HepG2 (cell line): ENCODE data around the gene HOXA1. TPM values are rescaled to one million over a fixed set of nuclear protein-coding genes. Genes with fewer than 3 reads are reported as not detected.

Experiments used
- BRD4 ChIP-seq: sonication (generic); formaldehyde crosslinking; IDR thresholded peaks from 2 replicates; pipeline ENCODE4 v1.4.0; 2020; ENCODE audit warnings: missing genetic modification reagents
- DMAP1 ChIP-seq: IDR thresholded peaks from 2 replicates; pipeline ENCODE4 v1.6.1; 2016
- DR1 ChIP-seq: sonication (generic); formaldehyde crosslinking; IDR thresholded peaks from 2 replicates; pipeline ENCODE4 v1.8.0; 2021; ENCODE audit warnings: mild to moderate bottlenecking, missing genetic modification reagents, inconsistent platforms
- EHMT2 ChIP-seq: fragments of 200-600 bp; sonication (generic); IDR thresholded peaks from 2 replicates; pipeline ENCODE4 v1.7.0; 2017; ENCODE audit warnings: antibody characterized with exemption, low read depth, low read length, borderline replicate concordance
- ELF4 ChIP-seq: sonication (generic); formaldehyde crosslinking; IDR thresholded peaks from 2 replicates; pipeline ENCODE4 v1.5.0; 2020; ENCODE audit warnings: missing genetic modification reagents, mild to moderate bottlenecking, moderate library complexity, borderline replicate concordance
- FLYWCH1 ChIP-seq: sonication (generic); formaldehyde crosslinking; IDR thresholded peaks from 2 replicates; pipeline ENCODE4 v1.8.1; 2023; ENCODE audit warnings: mild to moderate bottlenecking, missing genetic modification reagents
- FOXP1 ChIP-seq, 2 experiments: fragments of 450-650 bp in 1 of 2; IDR thresholded peaks; 2 replicates each; pipeline ENCODE4 v1.6.1; 2017 to 2018; ENCODE audit warnings: antibody characterized with exemption in 1 of 2
- JUNB ChIP-seq: sonication (generic); formaldehyde crosslinking; IDR thresholded peaks from 2 replicates; pipeline ENCODE4 v1.8.0; 2022; ENCODE audit warnings: missing genetic modification reagents, mild to moderate bottlenecking, borderline replicate concordance
- KDM6A ChIP-seq: IDR thresholded peaks from 2 replicates; pipeline ENCODE4 v1.6.1; 2016; ENCODE audit warnings: low read depth
- MEF2D ChIP-seq: sonication (generic); formaldehyde crosslinking; IDR thresholded peaks from 2 replicates; pipeline ENCODE4 v1.5.1; 2020; ENCODE audit warnings: mild to moderate bottlenecking, missing genetic modification reagents
- MTF2 ChIP-seq: sonication (generic); formaldehyde crosslinking; IDR thresholded peaks from 2 replicates; pipeline ENCODE4 v1.5.0; 2020; ENCODE audit warnings: missing genetic modification reagents, borderline replicate concordance
- MYC ChIP-seq: sonication (generic); formaldehyde crosslinking; IDR thresholded peaks from 2 replicates; pipeline ENCODE4 v1.9.0; 2021; ENCODE audit warnings: missing genetic modification reagents, borderline replicate concordance
- NCOA2 ChIP-seq: sonication (generic); formaldehyde crosslinking; IDR thresholded peaks from 2 replicates; pipeline ENCODE4 v1.8.0; 2022; ENCODE audit warnings: inconsistent platforms
- NR2F1 ChIP-seq, 2 experiments: fragments of 450-650 bp in 1 of 2; formaldehyde crosslinking in 1 of 2; IDR thresholded peaks; 2 replicates each; pipeline versions ENCODE4 v1.5.0 to v1.6.1; 2016 to 2020; ENCODE audit warnings: mild to moderate bottlenecking in 1 of 2, missing compliant biosample characterization in 1 of 2, missing genetic modification reagents in 1 of 2, moderate library complexity in 1 of 2
- POLR2A ChIP-seq, 2 experiments: IDR thresholded peaks; 2 replicates each; pipeline ENCODE4 v1.6.1; 2011; ENCODE audit warnings: low read depth in 2 of 2, low read length in 2 of 2, mild to moderate bottlenecking in 1 of 2, moderate library complexity in 1 of 2; ENCODE audit not compliant: insufficient read depth in 1 of 2
- RXRA ChIP-seq: sonication (generic); formaldehyde crosslinking; IDR thresholded peaks from 2 replicates; pipeline ENCODE4 v1.5.1; 2020; ENCODE audit warnings: missing genetic modification reagents
- SOX5 ChIP-seq: IDR thresholded peaks from 2 replicates; pipeline ENCODE4 v1.6.1; 2016; ENCODE audit warnings: borderline replicate concordance
- TBL1XR1 ChIP-seq: fragments of 150-350 bp; IDR thresholded peaks from 2 replicates; pipeline ENCODE4 v1.6.1; 2014; ENCODE audit warnings: borderline replicate concordance, low read length; ENCODE audit not compliant: partially characterized antibody
- ZNF180 ChIP-seq: sonication (generic); formaldehyde crosslinking; IDR thresholded peaks from 2 replicates; pipeline ENCODE4 v1.4.0; 2020; ENCODE audit warnings: low read depth, missing genetic modification reagents, borderline replicate concordance
- ZNF333 ChIP-seq: sonication (generic); formaldehyde crosslinking; IDR thresholded peaks from 2 replicates; pipeline ENCODE4 v1.4.0; 2020; ENCODE audit warnings: mild to moderate bottlenecking, missing genetic modification reagents, borderline replicate concordance
- ZNF501 ChIP-seq: sonication (generic); formaldehyde crosslinking; IDR thresholded peaks from 2 replicates; pipeline ENCODE4 v1.5.1; 2020; ENCODE audit warnings: mild to moderate bottlenecking, moderate library complexity, missing genetic modification reagents
- ZNF546 ChIP-seq: sonication (generic); formaldehyde crosslinking; conservative IDR thresholded peaks from 2 replicates; pipeline ENCODE4 v1.8.1; 2023; ENCODE audit warnings: mild to moderate bottlenecking, missing genetic modification reagents
- ZNF567 ChIP-seq: sonication (generic); formaldehyde crosslinking; IDR thresholded peaks from 2 replicates; pipeline ENCODE4 v1.8.1; 2023; ENCODE audit warnings: mild to moderate bottlenecking, missing genetic modification reagents, borderline replicate concordance
- ZNF737 ChIP-seq: sonication (generic); formaldehyde crosslinking; IDR thresholded peaks from 2 replicates; pipeline ENCODE4 v1.5.0; 2020; ENCODE audit warnings: missing genetic modification reagents, mild to moderate bottlenecking, borderline replicate concordance
- ZSCAN9 ChIP-seq: IDR thresholded peaks from 2 replicates; pipeline ENCODE4 v1.6.1; 2016; ENCODE audit warnings: borderline replicate concordance
- polyA plus RNA-seq, 8 experiments: library from polyadenylated mRNA; depleted of rRNA in 3 of 8; stranded (reverse) in 7 of 8; unstranded in 1 of 8; fragments of >200 nt; fragmentation: Illumina TruSeq in 4 of 8; extraction: Trizol in 4 of 8; gene quantifications; 2 replicates each; pipeline versions ENCODE4 v1.2.1 to v1.2.3, GENCODE V29; 2011 to 2016; ENCODE audit warnings: low read depth in 4 of 8, missing spikeins in 1 of 8, mixed read lengths in 1 of 8; ENCODE audit not compliant: insufficient read depth in 1 of 8
- total RNA-seq, 5 experiments: library from RNA; depleted of rRNA; stranded (reverse); fragments of >200 nt; fragmentation: Illumina TruSeq; extraction: Trizol; gene quantifications; 2 replicates each; pipeline ENCODE4 v1.2.3, GENCODE V29; 2016; ENCODE audit warnings: low read depth in 1 of 5
- TF ChIP-seq, protein P1 (sequence below): sonication (generic); formaldehyde crosslinking; IDR thresholded peaks from 2 replicates; pipeline ENCODE4 v1.8.1; 2022; ENCODE audit warnings: mild to moderate bottlenecking, missing genetic modification reagents
- TF ChIP-seq, protein P2 (sequence below): sonication (generic); formaldehyde crosslinking; IDR thresholded peaks from 2 replicates; pipeline ENCODE4 v1.5.0; 2020; ENCODE audit warnings: mild to moderate bottlenecking, missing genetic modification reagents, borderline replicate concordance
- TF ChIP-seq, protein P3 (sequence below): IDR thresholded peaks from 2 replicates; pipeline ENCODE4 v1.6.1; 2016; ENCODE audit warnings: low read depth, borderline replicate concordance

HOXA1 gene
- total and polyA plus RNA-seq, 2 of the 13 experiments (the other 11 are each of a cell fraction or from before 2014, with no cell fraction given), result 0.18 to 0.20 TPM

DNA sequence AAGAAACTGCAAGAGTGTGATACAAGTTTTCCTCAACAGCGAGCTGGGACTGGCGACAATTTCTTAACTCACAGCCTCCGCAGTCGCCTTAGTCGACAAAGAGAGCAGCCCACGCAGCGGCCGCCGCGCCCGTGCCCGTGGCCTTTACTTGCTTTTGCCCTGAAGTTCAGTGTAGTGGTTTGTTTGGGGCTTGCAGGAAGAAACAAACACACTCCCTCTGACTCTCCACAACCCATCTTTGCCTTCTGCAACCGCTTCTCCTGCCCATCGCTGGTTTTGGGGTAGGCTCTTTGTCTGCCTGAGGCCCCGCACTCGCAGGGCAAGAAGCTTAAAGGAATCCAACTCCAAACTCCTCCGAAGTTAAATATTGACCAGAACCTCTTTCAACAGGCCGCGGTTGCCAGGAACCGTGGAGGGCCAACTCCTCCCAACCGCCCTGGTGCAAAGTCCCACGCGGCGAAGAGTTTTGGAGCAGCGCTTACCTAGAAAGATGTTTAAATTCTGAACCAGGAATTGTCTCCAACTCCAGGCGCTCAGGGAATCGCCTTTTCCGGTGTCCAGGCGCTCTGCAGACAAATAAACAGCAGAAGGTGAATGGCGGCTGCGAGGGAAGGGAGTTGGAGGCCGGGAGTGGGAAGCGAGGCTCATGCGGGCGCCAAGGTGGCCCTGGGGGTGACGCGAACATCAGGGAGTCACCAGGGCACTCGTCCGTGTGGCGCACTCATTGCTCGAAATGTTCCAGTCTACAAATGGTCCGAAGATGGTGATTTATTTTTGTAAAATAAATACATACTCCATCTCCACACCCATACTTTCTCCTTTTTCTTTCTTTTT is 26.5 kb upstream of the HOXA1 start (continued):
- TF ChIP-seq MTF2 (CRISPR knock-in tag) (0 out of 2 replicates have a peak, but pooled peaks have one; percentile 29), ZNF567 (CRISPR knock-in tag) (no peak), TBL1XR1 (no peak), NCOA2 (CRISPR knock-in tag) (peak; percentile 80; the same call in 1 of the 2 replicates), FOXP1 (IDR thresholded peaks at IDR 0.05) (no peak), FOXP1 (CRISPR knock-in tag; IDR thresholded peaks at IDR 0.05) (no peak; the same call in none of the 2 replicates), MYC (CRISPR knock-in tag) (peak; percentile 74; the same call in 1 of the 2 replicates), POLR2A (IDR thresholded peaks at IDR 0.05; ENCODE audit: insufficient read depth in 1 of 2, low read depth in 2 of 2, low read length in 2 of 2) (peak; percentile 81 to 96), ELF4 (CRISPR knock-in tag) (no peak), BRD4 (CRISPR knock-in tag) (peak; percentile 92), JUNB (CRISPR knock-in tag) (no peak; the same call in 1 of the 2 replicates), ZNF333 (CRISPR knock-in tag) (peak; percentile 83; the same call in 1 of the 2 replicates), DR1 (CRISPR knock-in tag) (peak; percentile 80; the same call in 1 of the 2 replicates), EHMT2 (no peak), MEF2D (0 out of 2 replicates have a peak, but pooled peaks have one; percentile 38), KDM6A (peak; percentile 95), SOX5 (CRISPR knock-in tag) (peak; percentile 23; the same call in 1 of the 2 replicates), ZSCAN9 (CRISPR knock-in tag) (peak; percentile 53), NR2F1 (CRISPR knock-in tag; IDR thresholded peaks at IDR 0.05) (0 out of 4 replicates have a peak, but pooled peaks of 1 of the 2 experiments have one; percentile 13), FLYWCH1 (CRISPR knock-in tag) (no peak), ZNF546 (CRISPR knock-in tag) (0 out of 2 replicates have a peak, but pooled peaks have one; percentile 40), ZNF737 (CRISPR knock-in tag) (no peak), ZNF501 (CRISPR knock-in tag) (peak; percentile 76), ZNF180 (CRISPR knock-in tag) (no peak), DMAP1 (peak; percentile 67), RXRA (CRISPR knock-in tag) (peak; percentile 68)
- TF ChIP-seq, protein P1, sequence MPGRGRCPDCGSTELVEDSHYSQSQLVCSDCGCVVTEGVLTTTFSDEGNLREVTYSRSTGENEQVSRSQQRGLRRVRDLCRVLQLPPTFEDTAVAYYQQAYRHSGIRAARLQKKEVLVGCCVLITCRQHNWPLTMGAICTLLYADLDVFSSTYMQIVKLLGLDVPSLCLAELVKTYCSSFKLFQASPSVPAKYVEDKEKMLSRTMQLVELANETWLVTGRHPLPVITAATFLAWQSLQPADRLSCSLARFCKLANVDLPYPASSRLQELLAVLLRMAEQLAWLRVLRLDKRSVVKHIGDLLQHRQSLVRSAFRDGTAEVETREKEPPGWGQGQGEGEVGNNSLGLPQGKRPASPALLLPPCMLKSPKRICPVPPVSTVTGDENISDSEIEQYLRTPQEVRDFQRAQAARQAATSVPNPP, result peak; percentile 51; the same call in 1 of the 2 replicates
- TF ChIP-seq, protein P2, sequence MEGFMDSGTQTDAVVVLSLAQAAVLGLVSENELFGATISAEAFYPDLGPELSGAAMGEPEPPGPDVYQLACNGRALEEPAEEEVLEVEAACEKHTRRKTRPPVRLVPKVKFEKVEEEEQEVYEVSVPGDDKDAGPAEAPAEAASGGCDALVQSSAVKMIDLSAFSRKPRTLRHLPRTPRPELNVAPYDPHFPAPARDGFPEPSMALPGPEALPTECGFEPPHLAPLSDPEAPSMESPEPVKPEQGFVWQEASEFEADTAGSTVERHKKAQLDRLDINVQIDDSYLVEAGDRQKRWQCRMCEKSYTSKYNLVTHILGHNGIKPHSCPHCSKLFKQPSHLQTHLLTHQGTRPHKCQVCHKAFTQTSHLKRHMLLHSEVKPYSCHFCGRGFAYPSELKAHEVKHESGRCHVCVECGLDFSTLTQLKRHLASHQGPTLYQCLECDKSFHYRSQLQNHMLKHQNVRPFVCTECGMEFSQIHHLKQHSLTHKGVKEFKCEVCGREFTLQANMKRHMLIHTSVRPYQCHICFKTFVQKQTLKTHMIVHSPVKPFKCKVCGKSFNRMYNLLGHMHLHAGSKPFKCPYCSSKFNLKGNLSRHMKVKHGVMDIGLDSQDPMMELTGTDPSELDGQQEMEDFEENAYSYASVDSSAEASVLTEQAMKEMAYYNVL, result peak; percentile 54; the same call in 1 of the 2 replicates
- TF ChIP-seq, protein P3, sequence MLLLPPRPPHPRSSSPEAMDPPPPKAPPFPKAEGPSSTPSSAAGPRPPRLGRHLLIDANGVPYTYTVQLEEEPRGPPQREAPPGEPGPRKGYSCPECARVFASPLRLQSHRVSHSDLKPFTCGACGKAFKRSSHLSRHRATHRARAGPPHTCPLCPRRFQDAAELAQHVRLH (CRISPR knock-in tag), result 0 out of 2 replicates have a peak, but pooled peaks have one; percentile 52
